HG03354 (cell line): ENCODE data around the gene ZNF646.

Experiments
- ATAC-seq: cut with Tn5 transposase; IDR thresholded peaks from one replicate; pipeline ENCODE4 v1.9.1; 2021; ENCODE audit warnings: mild to moderate bottlenecking; ENCODE audit not compliant: unreplicated experiment, poor library complexity, severe bottlenecking

The ZNF646 gene, protein sequence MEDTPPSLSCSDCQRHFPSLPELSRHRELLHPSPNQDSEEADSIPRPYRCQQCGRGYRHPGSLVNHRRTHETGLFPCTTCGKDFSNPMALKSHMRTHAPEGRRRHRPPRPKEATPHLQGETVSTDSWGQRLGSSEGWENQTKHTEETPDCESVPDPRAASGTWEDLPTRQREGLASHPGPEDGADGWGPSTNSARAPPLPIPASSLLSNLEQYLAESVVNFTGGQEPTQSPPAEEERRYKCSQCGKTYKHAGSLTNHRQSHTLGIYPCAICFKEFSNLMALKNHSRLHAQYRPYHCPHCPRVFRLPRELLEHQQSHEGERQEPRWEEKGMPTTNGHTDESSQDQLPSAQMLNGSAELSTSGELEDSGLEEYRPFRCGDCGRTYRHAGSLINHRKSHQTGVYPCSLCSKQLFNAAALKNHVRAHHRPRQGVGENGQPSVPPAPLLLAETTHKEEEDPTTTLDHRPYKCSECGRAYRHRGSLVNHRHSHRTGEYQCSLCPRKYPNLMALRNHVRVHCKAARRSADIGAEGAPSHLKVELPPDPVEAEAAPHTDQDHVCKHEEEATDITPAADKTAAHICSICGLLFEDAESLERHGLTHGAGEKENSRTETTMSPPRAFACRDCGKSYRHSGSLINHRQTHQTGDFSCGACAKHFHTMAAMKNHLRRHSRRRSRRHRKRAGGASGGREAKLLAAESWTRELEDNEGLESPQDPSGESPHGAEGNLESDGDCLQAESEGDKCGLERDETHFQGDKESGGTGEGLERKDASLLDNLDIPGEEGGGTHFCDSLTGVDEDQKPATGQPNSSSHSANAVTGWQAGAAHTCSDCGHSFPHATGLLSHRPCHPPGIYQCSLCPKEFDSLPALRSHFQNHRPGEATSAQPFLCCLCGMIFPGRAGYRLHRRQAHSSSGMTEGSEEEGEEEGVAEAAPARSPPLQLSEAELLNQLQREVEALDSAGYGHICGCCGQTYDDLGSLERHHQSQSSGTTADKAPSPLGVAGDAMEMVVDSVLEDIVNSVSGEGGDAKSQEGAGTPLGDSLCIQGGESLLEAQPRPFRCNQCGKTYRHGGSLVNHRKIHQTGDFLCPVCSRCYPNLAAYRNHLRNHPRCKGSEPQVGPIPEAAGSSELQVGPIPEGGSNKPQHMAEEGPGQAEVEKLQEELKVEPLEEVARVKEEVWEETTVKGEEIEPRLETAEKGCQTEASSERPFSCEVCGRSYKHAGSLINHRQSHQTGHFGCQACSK (N-terminal part only)

DNA sequence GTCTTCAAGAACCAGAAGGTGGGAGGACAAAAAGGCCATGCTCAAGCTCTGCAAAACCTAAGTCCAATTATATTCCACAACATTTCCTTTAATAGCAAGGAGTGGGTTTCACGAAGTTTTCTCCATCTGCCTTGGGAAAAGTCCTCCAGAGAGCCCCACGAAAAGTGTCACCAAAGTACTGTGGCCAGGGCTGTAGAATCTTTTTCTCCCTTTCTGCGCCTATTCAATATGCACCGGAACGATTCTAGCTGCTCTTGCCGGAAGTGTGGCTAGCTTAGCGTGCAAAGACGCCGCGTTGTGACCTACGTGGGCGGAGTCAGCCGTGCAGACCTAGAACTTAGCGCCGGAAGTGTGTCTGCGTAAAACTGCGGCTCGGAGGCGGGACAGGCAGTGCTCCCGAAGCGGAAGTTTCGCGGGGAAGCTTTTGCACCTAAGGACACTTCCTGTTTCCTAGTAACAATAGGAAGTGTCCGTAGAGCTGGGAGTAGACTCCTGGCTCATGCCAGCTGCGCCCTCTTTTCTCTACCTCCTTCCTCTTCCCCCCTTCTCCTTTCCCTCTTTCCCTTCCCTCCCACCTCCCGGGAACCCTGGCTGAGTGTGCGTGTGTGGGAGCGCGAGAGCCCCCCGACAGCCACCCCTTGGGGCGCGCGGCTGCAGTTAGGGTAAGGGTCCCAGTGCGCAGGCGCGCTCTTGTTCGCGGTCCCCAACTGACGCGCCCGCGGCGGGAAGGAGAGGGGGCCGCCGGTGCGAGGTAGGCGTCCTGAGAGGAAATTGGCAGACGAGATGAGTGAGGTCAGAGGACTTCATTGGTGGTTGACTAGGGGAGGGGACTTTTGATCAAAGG lies at the start of gene ZNF646, which contains the start of gene ZNF668:
TSS of gene ZNF646 (plus strand) at position 453 of the 844 bp plus-strand sequence. CDS start 1,903 bp downstream, outside the sequence.
TSS of gene ZNF668 (minus strand) at position 271 of the 844 bp plus-strand sequence. CDS start 9,781 bp downstream, outside the sequence.
- ATAC-seq, result peak; percentile 78

DNA sequence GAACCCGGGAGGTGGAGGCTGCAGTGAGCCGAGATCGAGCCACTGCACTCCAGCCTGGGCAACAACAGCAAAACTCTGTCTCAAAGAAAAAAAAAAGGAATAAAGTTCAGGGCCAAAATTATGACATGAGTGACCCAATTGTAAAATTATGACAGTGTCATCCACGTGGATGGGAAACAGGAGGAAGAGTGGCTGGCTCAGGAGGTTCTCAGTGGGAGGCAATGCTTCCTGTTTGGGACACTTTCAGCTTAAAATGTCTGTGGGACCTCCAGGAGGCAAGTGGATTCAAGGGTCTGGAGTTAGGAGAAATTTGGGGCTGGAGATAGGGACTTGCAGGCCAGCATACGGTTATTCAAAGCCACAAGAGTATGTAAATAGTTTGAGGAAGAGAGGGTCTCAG lies 48.9 kb upstream of the ZNF646 start:
- no peak for ATAC-seq

DNA sequence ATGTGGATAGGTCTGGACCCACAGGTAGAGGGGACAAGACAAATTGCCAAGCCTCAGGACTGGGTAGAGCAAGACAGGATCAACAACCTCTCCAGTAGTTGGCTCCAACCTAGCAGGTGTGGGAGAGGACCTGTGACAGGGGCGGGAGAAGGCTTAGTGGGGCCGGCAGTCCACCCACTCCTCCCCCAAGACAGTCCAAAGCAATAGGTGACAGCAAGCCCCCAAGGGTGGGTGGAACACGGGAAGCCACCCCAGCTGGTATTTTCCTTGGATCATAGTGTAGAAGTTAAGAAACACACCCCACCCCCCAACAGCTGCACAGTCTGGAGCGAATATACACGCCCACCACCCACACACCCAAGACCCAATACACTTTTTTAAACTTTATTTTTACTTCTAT lies 45.0 kb upstream of the ZNF646 start:
- ATAC-seq, result no peak

DNA sequence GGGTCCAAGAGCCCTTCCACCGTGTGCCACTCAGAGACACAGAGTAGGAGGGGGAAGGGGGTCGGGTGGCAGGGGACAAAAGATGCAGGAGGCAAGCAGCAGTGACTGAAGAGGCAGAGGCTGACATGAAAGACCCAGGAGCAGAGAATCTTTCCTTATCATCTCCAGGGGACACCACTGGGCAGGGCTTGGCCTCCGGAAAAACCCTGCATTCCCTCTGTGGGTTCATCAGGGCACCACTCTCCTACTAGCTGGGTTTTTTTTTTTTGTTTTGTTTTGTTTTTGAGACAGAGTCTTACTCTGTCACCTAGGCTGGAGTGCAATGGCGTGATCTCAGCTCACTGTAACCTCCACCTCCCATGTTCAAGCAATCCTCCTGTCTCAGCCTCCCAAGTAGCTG lies 42.9 kb upstream of the ZNF646 start:
- ATAC-seq, result no peak

DNA sequence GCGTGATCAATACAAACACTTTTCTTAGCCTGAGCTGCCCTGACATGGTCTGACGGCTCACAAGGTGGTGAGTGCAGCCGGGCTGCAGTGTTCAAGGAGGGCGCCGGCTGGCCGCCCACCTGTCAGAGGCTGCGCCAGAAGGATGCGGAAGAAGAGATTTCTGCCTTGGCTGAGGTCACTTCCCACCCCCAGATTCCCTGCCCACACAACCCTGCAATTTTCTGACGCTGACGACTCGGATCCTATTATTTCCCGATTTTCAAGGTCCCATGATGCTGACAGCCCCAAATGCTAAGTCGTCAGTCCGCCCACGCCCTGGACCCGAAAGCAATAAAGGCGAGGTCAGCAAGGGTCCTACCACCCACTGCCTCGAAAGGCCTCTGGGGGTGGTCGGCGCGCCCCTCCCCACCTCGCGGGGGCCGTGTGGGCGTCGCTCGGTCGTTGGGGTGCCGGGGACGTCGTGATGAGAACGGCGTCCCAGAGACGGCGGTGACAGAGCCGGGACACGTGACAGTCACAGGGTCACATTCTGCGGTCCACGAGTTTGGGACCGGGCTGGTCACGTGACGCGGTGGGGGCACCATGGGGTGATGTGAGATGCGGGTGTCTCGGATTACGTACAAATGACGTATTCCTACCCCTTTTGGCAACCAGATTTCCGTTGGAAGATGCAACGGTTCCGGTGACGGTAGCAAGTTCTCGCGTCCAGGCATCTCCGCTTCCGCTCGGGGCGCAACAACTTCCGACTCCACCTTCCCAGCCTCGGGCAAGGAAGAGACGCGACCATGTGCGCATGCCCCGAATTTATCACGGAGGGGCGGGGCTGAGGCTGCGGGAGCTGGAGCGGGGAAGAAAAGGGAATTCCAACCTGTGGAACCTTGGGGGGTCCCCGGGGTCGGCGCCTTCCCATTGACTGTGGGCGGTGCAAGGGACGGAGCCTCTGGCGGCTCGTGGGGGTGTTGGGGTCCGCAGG lies 41.2 kb upstream of the ZNF646 start, which contains the start of gene STX4:
TSS of gene STX4 (plus strand) at position 823 of the 973 bp plus-strand sequence. CDS start 248 bp downstream, outside the sequence.
- peak; percentile 78 for ATAC-seq

DNA sequence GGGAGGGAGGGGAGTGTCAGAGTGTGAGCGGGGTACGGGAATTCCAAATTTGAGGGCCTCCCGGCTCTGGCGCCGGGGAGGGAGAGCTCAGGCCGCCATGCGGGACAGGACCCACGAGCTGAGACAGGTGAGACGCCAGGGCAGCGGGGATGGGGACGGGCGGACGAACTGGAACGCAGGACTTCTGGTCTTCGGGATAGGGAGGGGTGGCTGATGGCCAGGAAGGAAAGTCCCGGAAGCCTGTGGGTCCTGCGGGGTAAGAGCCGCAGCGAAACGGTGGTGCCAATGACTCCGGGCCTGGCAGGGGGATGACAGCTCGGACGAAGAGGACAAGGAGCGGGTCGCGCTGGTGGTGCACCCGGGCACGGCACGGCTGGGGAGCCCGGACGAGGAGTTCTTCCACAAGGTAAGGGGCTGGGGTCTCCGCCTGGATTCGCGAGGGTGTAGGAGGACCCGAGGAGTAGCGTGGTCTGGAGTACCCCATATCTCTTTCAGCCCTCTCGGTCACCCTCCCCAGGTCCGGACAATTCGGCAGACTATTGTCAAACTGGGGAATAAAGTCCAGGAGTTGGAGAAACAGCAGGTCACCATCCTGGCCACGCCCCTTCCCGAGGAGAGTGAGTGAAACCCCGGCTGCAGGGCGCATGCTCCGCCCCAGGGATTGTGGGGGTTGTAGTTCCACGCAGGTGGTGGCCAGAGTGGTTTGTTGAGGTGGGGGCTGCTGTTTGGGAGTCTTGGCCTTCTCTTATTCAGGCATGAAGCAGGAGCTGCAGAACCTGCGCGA lies 40.3 kb upstream of the ZNF646 start:
- ATAC-seq, result peak; percentile 58

DNA sequence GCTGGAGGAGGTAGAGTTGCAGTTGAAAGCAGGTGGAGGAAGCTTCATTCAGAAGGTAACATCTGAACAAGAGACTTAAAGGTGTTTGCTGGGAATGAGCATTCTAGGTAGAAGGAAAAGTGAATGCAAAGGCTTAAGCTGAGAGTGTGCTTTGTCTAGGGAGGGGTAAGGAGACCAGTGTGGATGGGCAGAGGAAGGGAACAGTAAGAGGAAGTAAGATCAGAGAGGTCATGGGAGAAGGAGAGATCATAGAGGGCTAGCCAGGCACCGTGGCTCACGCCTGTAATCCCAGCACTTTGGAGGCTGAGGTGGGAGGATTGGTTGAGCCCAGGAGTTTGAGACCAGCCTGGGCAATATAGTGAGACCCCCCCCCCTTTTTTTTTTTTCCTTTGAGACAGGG lies 37.5 kb upstream of the ZNF646 start:
- no peak for ATAC-seq

DNA sequence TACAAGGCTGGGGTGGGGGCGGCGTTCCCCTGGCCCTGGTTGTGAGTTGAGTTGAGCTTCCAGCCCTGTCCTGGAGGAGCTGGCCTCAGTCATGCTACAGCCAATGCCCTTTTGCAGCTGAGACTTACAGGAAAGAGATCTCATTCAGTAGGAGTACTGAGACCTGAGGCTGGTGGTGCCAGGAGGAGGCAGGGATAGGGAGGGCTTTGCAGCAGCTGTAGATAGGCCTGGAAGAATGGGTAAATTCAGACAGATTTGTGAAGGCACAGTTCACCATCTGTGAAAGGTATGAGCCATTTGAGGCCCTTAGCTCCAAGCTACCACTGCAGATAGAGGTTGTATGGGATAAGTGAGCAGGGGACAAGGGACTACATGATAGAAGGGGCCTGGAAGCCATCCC lies 35.2 kb upstream of the ZNF646 start:
- no peak for ATAC-seq

DNA sequence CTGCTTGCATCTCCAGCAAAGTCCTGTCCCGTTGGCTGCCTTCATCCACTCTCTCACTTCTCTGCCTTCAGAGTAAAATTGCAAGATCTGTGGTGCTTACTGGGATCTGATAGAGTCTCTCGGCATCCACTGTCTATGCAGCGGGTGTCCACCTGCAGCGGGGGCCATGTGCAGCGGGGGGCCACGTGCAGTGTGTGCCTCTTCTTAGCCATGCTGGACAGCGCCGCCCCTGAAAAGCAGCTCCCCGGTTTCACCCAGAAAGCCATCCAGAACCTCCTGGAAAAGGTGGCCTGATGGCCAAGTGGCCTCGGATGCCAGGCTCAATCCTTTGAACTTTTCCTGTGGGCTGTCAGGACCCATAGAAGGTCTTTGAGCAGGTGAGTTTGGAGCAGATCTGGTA lies 31.4 kb upstream of the ZNF646 start:
- ATAC-seq, result no peak

DNA sequence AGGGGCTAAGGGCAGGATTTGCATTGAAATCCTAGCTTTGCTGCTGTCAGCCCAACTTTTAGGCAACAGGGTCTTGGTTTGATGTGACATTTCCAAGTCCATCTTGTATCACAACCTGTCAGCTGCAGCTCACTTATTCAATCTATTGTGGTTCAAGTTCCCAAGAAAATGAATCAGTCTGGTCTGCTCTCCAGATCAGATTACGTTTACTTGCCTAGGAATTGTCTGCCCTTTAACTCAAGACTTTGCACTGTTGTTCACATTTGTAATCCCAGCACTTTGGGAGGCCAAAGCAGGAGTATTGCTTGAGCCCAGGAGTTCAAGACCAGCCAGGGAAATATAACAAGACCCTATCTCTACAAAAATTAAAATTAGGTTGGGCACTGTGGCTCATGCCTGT lies 30.9 kb upstream of the ZNF646 start:
- ATAC-seq, result no peak

DNA sequence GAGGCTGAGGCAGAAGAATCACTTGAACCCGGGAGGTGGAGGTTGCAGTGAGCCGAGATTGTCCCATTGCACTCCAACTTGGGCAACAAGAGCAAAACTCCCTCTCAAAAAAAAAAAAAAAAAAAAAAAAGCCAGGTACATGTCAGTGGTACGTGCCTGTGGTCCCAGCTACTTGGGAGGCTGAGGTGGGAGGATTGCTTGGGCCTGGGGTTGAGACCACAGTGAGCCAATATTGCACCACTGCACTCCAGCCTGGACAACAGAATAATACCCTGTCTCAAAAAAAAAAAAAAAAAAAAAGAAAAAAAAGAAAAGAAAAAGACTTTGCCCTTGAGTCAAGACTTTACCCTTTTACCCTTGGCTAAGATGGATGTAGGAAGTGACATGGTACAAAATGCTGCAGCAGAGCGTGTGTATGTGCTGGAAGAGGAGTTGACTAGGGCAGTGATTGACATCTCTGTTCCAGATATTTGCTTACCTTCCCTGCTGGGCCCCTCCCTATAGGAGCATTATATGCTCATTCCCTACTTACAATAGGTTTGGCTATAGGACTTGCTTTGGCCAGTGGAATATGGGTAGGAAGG lies 30.2 kb upstream of the ZNF646 start:
- no peak for ATAC-seq

DNA sequence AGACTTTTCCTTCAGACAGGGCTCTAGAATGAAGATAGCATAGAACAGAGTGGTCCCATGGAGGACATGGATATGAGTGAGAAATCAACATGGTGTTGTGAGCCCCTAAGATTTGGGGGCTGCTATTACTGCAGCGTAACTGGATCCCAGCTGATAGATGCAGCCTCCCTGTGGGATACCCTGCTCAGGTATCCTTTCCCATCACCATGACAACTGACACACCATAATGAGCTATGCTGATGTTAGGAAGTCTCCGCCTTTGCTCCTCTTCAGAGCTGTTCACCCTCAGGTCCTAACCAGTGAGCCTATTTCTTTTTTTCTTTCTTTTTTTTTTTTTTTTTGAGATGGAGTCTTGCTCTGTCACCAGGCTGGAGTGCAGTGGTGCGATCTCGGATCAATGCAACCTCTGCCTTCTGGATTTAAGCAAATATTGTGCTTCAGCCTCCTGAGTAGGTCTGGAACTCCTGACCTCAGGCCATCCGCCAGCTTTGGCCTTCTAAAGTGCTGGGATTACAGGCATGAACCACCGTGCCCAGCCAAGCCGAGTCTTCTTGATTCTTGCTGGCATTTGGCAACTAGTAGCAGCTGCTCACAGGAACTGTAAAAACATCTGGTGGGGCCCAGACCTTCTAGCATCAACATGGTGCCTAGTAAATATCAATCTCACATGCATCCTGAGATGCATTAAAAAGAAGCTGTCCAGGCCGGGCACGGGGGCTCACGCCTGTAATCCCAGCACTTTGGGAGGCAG lies 23.8 kb upstream of the ZNF646 start:
- ATAC-seq, result no peak

DNA sequence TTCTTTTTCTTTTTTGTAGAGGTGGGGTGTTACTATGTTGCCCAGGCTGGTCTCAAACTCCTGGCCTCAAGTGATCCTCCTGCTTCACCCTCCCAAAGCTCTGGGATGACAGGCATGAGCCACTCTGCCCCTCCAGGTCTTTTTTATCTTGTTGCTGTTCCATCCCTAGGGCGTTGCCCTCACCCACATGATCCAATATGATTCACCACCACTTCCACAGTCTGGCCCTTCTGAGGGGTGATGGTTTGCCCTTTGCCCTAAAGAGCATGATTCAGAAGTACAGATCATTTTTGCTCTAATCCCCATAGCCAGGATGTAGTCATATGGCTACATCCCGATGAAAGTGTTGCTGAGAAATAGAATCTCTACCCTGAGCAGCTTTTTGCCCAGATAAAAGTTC lies 22.1 kb upstream of the ZNF646 start:
- ATAC-seq, result no peak

DNA sequence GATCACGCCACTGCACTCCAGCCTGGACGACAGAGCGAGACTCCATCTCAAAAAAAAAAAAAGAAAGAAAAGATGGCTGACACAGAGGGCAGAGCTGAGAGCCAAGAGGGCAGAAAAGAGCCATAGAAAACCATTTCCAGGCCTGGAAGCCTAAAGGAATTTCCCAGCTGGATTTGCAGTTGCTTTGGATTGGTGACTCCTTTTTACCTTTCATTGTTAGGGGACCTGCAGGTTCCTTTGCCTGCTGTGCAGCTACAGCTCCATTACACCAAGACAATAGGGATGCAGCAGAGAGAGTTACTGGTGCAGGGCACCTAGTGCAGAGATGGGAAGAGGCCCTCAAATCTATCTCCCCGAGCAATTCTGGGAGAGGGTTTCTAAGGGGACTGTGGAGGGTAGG lies 18.6 kb upstream of the ZNF646 start:
- no peak for ATAC-seq

DNA sequence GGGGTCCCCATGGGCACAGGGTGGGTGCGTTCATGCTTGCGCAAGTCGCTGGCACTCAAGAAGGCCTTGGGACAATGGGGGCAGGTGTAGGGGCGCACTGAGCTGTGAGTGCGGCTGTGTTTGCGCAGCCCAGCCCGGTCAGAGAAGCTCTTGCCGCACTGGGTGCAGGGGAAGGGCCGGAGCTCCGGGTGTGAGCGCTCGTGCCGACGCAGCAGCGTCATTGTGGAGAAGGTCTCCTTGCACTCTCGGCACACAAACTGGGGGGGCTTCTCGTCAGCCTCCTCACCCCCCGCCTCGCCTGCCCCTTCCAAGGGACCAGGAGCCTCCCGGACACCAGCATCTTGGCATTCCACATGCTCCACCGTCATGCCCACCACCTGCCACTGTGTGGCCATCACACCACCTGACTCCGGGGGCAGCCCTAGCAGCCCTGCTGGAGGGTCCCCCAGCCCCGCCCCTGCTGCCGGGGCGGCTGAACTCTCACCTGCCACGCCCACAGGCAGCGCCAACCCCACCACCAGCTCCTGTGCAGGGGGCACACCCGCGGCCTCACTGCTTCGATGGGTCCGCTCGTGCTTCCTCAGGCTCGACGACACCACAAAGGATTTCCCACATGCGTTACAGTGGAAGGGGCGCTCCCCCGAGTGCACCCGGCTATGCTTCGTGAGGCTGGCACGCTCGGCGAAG lies 13.0 kb upstream of the ZNF646 start:
- no peak for ATAC-seq
